NCI-H2029 (cell line): Measurements from ENCODE around the gene BTRC.

ENCODE experiments used
- DNase-seq: peaks from one replicate; lab custom pipeline; 2025; lab: John Stamatoyannopoulos, UW

BTRC gene

GRCh38 chr10:101535949-101536348 lies 182.0 kb downstream of the BTRC start:
- DNase-seq, result no peak

GRCh38 chr10:101536800-101537199 lies 182.8 kb downstream of the BTRC start:
- peak; percentile 0 for DNase-seq

GRCh38 chr10:101538446-101538845 lies 184.5 kb downstream of the BTRC start:
- no peak for DNase-seq

GRCh38 chr10:101545898-101546297 lies 191.9 kb downstream of the BTRC start:
- peak; percentile 3 for DNase-seq

- DNase-seq, result no peak
Measured at GRCh38 chr10:101550965-101551364, 197.0 kb downstream of the BTRC start.

- no peak for DNase-seq
Measured at GRCh38 chr10:101552442-101552841, 198.5 kb downstream of the BTRC start.

- no peak for DNase-seq
Measured at GRCh38 chr10:101557541-101557940, 203.6 kb downstream of the BTRC start.

- DNase-seq, result no peak
Measured at GRCh38 chr10:101558204-101558603, 204.2 kb downstream of the BTRC start.

- no peak for DNase-seq
Measured at GRCh38 chr10:101558671-101559595, 205.0 kb downstream of the BTRC start.

- DNase-seq, result no peak
Measured at GRCh38 chr10:101559596-101560297, 205.8 kb downstream of the BTRC start.

GRCh38 chr10:101560298-101561067 lies 206.5 kb downstream of the BTRC start:
- no peak for DNase-seq

GRCh38 chr10:101561068-101561915 lies 207.3 kb downstream of the BTRC start:
- DNase-seq, result no peak

- DNase-seq, result no peak
Measured at GRCh38 chr10:101562231-101562630, 208.3 kb downstream of the BTRC start.

GRCh38 chr10:101563007-101563406 lies 209.0 kb downstream of the BTRC start:
- no peak for DNase-seq

GRCh38 chr10:101563497-101564040 lies 209.6 kb downstream of the BTRC start:
- no peak for DNase-seq

- DNase-seq, result no peak
Measured at GRCh38 chr10:101564490-101564991, 210.6 kb downstream of the BTRC start.

GRCh38 chr10:101565370-101565900 lies 211.5 kb downstream of the BTRC start:
- no peak for DNase-seq

- DNase-seq, result no peak
Measured at GRCh38 chr10:101565936-101566332, 212.0 kb downstream of the BTRC start.

- DNase-seq, result no peak
Measured at GRCh38 chr10:101566333-101567164, 212.6 kb downstream of the BTRC start.
